Coronary artery (tissue), 2 donors: Measurements from ENCODE around the gene DSCAM.

Experiments
- DNase-seq: peaks from one replicate; pipeline ENCODE4 v3.0.0-alpha.2; 2017; ENCODE audit warnings: low spot score
- H3K27ac ChIP-seq, 2 donors: fragments of 200-600 bp; sonication (generic); one replicate each; pipeline ENCODE4 v1.5.1; 2016 to 2019
- H3K4me3 ChIP-seq: fragments of 200-600 bp; sonication (generic); 2 replicates; pipeline ENCODE4 v1.5.1; 2016; ENCODE audit warnings: mild to moderate bottlenecking, moderate library complexity
- CTCF ChIP-seq: fragments of 200-600 bp; sonication (generic); IDR thresholded peaks from one replicate; pipeline ENCODE4 v1.5.1; 2019; ENCODE audit warnings: antibody characterized with exemption

The DSCAM gene

GRCh38 chr21:40732253-40733023 lies 114.5 kb downstream of the DSCAM start:
- no peak for DNase-seq
- Histone ChIP-seq H3K4me3 (no peak overlapping the region), H3K27ac (no peak overlapping the region)
- TF ChIP-seq CTCF = no peak

- DNase-seq = no peak
- Histone ChIP-seq H3K4me3 (no peak overlapping the region), H3K27ac (no peak overlapping the region)
- no peak for TF ChIP-seq CTCF
These were observed 115.8 kb downstream of the DSCAM start for GRCh38 chr21:40731206-40731605.

- H3K4me3 ChIP-seq = no peak overlapping the region
- no peak overlapping the region for H3K27ac ChIP-seq
- no peak for DNase-seq
- no peak for TF ChIP-seq CTCF
These were observed 116.5 kb downstream of the DSCAM start for GRCh38 chr21:40730426-40730800.

GRCh38 chr21:40729761-40730425 lies 117.1 kb downstream of the DSCAM start:
- no peak for DNase-seq
- Histone ChIP-seq H3K4me3 (no peak overlapping the region), H3K27ac (no peak overlapping the region)
- no peak for TF ChIP-seq CTCF

- no peak for TF ChIP-seq CTCF
- no peak for DNase-seq
- Histone ChIP-seq H3K27ac (no peak overlapping the region), H3K4me3 (no peak overlapping the region)
These were observed 123.0 kb downstream of the DSCAM start for GRCh38 chr21:40723966-40724365.

- no peak overlapping the region for H3K4me3 ChIP-seq
- DNase-seq = no peak
- H3K27ac ChIP-seq = no peak overlapping the region
- TF ChIP-seq CTCF = no peak
These were observed 123.6 kb downstream of the DSCAM start for GRCh38 chr21:40723317-40723716.

- DNase-seq = no peak
- no peak overlapping the region for H3K27ac ChIP-seq
- no peak for TF ChIP-seq CTCF
- H3K4me3 ChIP-seq = no peak overlapping the region
These were observed 127.3 kb downstream of the DSCAM start for GRCh38 chr21:40719615-40720014.
